AG04450 (cell line): ENCODE results near the gene RASAL1. TPM values are rescaled to one million over a fixed set of nuclear protein-coding genes. Genes with fewer than 3 reads are reported as not detected.

ENCODE experiments used
- CTCF ChIA-PET: fragments of 300-600, 350-600 bp; formaldehyde crosslinking; extraction: SDS; loops from one replicate; lab custom pipeline; 2022; ENCODE audit warnings: antibody characterized with exemption, inconsistent platforms; lab: Charles Lee
- POLR2A ChIA-PET: fragments of 350-600 bp; formaldehyde crosslinking; extraction: SDS; loops from one replicate; lab custom pipeline; 2021; ENCODE audit warnings: antibody characterized with exemption, inconsistent platforms; lab: Yijun Ruan, JAX
- DNase-seq: peaks from one replicate; pipeline ENCODE4 v3.0.0-alpha.2; 2011; ENCODE audit warnings: low read depth, low spot score
- H3K27ac ChIP-seq: one replicate; pipeline ENCODE4 v1.5.1; 2012; ENCODE audit warnings: low read depth, low read length, control low read depth
- H3K27me3 ChIP-seq: one replicate; pipeline ENCODE4 v1.6.0; 2012; ENCODE audit warnings: low read length; ENCODE audit not compliant: control insufficient read depth, insufficient read depth
- H3K4me3 ChIP-seq: 2 replicates; pipeline ENCODE4 v1.5.1; 2011; ENCODE audit warnings: mild to moderate bottlenecking, low read depth, low read length, control low read depth
- H3K9me3 ChIP-seq: 2 replicates; pipeline ENCODE4 v1.5.1; 2012; ENCODE audit warnings: low read length; ENCODE audit not compliant: control insufficient read depth, insufficient read depth
- polyA plus RNA-seq: library from polyadenylated mRNA; depleted of rRNA; stranded (reverse); fragments of >200 nt; gene quantifications from 2 replicates; pipeline ENCODE4 v1.2.3, GENCODE V29; 2011
- TF ChIP-seq, protein P1 (sequence below): IDR thresholded peaks from 2 replicates; pipeline ENCODE4 v1.5.1; 2011; ENCODE audit warnings: low read depth, low read length, control low read depth, inconsistent platforms

The RASAL1 gene
- polyA plus RNA-seq, 1 experiment = not detected

DNA sequence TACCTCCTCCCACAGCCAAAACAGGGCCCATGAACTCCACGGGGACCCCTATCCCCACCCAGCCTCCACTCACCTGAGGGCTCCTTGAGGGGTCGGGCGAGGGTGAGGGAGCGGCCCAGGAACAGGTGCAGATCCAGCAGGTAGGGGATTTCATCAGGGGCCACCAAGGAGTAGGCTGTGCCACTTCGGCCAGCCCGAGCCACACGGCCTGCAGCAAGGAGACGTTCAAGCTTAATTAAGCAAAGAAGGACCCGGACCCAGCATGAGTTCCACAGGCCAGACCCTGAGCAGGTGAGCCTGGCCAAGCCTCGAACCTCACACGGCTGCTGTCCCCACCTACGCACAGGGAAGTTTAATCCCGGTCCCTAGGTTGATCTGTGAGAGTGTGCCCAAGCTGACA is 34.1 kb upstream of the RASAL1 start:
- no peaks in the 10 kb centered on the region for H3K27me3 ChIP-seq
- CTCF ChIA-PET = interaction anchor here (0.7 to 9.7 kb wide), 3 partner anchors 67 to 176 kb away, joined by 3 to 132 read pairs (median 3); no protein-coding TSS in a partner anchor
- no peak for DNase-seq
- H3K4me3 ChIP-seq = no peak overlapping the region
- H3K27ac ChIP-seq = no peak overlapping the region
- H3K9me3 ChIP-seq = no peaks in the 10 kb centered on the region
- TF ChIP-seq, protein P1, sequence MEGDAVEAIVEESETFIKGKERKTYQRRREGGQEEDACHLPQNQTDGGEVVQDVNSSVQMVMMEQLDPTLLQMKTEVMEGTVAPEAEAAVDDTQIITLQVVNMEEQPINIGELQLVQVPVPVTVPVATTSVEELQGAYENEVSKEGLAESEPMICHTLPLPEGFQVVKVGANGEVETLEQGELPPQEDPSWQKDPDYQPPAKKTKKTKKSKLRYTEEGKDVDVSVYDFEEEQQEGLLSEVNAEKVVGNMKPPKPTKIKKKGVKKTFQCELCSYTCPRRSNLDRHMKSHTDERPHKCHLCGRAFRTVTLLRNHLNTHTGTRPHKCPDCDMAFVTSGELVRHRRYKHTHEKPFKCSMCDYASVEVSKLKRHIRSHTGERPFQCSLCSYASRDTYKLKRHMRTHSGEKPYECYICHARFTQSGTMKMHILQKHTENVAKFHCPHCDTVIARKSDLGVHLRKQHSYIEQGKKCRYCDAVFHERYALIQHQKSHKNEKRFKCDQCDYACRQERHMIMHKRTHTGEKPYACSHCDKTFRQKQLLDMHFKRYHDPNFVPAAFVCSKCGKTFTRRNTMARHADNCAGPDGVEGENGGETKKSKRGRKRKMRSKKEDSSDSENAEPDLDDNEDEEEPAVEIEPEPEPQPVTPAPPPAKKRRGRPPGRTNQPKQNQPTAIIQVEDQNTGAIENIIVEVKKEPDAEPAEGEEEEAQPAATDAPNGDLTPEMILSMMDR = no peak
- POLR2A ChIA-PET = no interaction called here

DNA sequence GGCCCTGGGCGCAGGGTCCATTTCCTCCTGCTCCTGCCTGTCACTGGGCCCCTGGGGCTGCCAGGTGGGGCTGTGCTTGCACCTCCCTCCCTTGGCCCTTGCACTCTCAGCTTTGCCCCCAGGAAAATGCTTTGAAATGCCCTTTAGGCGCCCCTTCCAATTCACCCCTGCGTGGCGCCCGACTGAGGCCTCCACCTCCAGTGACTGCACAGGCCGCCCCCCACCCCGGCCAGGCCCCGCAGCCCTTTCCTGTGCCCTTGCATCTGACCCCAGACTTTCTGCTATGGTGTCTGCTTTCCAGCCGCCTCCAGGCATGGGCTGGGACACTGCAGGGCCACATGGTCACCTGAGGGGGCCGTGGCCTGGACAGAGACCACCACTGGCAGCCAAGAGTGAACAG is 32.3 kb upstream of the RASAL1 start:
- ChIA-PET POLR2A (no interaction called here), CTCF (interaction anchor here (0.7 kb wide), 1 partner anchor 8 kb away, joined by 4 read pairs; no protein-coding TSS in a partner anchor)
- TF ChIP-seq, protein P1 = no peak
- Histone ChIP-seq H3K27ac (no peak overlapping the region), H3K4me3 (no peak overlapping the region), H3K9me3 (no peaks in the 10 kb centered on the region; the same call in 1 of the 2 replicates), H3K27me3 (no peaks in the 10 kb centered on the region)
- DNase-seq = no peak

DNA sequence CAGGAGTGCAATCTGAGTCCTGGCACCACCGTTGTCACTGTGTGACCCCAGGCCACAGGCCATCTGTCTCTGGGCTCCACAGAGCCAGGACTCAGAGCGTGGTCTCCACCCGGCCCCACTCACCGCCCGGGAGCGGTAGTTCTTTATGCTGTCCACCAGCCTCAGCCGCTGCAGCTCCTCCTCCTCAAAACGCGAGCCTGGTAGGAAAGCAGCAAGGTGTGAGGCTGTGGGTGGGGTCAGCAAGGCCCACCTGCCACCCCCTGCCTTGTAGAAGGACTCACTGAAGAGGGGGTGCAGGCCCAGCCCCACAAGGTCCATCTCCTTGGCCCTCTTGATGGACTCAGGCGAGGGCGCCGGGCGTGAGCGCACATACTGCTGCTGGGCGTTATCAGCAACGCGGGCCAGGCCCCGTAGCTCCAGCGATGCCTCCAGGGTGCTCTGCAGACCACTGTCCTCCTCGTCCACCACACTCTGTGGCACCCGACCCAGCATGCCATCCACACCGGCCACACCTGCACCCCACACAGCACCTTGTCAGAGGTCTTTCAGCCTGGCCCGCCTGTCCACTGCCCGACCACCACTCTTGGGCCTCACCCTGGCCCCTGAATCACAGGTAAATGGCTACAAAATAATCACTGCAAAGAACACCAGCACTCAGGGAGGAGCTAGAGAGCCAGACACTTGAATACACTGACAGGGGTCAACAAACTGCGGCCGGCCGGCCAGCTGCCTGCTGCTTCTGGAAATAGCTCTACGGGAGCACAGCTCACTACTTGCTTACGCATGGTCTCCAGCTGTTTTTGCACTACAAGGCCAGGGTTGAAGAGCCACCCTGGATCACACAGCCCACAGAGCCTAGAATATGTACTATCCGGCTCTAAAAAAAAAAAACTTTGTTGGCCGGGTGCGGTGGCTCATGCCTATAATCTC is 30.2 kb upstream of the RASAL1 start:
- H3K9me3 ChIP-seq = no peaks in the 10 kb centered on the region; the same call in 1 of the 2 replicates
- TF ChIP-seq, protein P1 = no peak
- no peak overlapping the region for H3K4me3 ChIP-seq
- ChIA-PET CTCF (interaction anchor here (1.4 to 2.4 kb wide), 2 partner anchors 9 to 117 kb away, joined by 9 to 12 read pairs; no protein-coding TSS in a partner anchor), POLR2A (no interaction called here)
- H3K27ac ChIP-seq = no peak overlapping the region
- H3K27me3 ChIP-seq = no peaks in the 10 kb centered on the region
- no peak for DNase-seq

DNA sequence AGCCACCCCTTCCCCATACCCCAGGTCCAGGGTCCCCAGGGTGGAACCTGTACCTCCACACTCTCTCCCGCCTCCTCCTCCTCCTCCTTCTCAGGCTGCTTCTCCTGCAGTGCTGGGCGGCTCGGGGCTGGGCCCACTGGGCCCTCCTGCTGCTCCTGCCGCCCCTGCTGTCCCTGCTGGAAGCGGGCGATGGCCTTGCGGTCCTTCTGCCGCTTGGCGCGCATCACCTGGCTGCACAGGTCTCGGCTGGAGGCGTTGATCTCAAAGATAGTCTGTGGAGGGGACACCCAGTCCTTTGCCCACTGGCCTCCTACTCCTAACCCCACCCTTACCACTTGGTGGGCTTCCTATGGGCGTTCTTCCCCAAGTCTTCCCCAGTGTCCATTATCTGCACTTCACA is 28.5 kb upstream of the RASAL1 start:
- Histone ChIP-seq H3K4me3 (no peak overlapping the region), H3K27ac (no peak overlapping the region), H3K9me3 (no peaks in the 10 kb centered on the region; the same call in 1 of the 2 replicates), H3K27me3 (no peaks in the 10 kb centered on the region)
- TF ChIP-seq, protein P1 = no peak
- ChIA-PET CTCF (interaction anchor here (1.8 kb wide), 1 partner anchor 171 kb away, joined by 4 read pairs; no protein-coding TSS in a partner anchor), POLR2A (no interaction called here)
- DNase-seq = no peak

DNA sequence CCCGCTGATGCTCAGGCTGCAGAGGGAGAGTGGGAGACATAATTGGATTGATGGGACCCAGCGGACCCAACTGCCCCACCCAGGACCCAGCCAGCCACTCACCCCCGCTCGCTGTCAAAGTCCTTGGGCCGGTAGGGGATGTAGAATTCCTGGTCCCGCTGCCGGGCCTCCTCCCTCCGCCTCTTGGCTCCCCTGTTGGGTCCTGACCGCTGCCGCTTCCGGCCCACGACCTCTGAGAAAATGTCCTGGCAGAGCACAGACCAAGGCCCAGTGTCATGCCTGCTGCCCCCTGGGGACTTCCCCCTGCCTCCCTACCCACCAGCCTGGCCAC is 27.4 kb upstream of the RASAL1 start:
- no peak overlapping the region for H3K4me3 ChIP-seq
- POLR2A ChIA-PET = no interaction called here
- no peak for DNase-seq
- TF ChIP-seq, protein P1 = no peak
- CTCF ChIA-PET = interaction anchor here (1.8 to 2.1 kb wide), 4 partner anchors 9 to 170 kb away, joined by 4 to 9 read pairs (median 6); no protein-coding TSS in a partner anchor
- H3K27me3 ChIP-seq = no peaks in the 10 kb centered on the region
- no peak overlapping the region for H3K27ac ChIP-seq
- no peaks in the 10 kb centered on the region; the same call in 1 of the 2 replicates for H3K9me3 ChIP-seq
